SH-SY5Y (cell line): ENCODE data around the gene IL10RA.

ENCODE experiments used
- GATA2 ChIP-seq: IDR thresholded peaks from 2 replicates; pipeline ENCODE4 v1.6.1; 2011; ENCODE audit warnings: mild to moderate bottlenecking, low read depth, low read length
- GATA3 ChIP-seq: IDR thresholded peaks from 2 replicates; pipeline ENCODE4 v1.6.1; 2011; ENCODE audit warnings: low read depth, mild to moderate bottlenecking, low read length, moderate library complexity

DNA sequence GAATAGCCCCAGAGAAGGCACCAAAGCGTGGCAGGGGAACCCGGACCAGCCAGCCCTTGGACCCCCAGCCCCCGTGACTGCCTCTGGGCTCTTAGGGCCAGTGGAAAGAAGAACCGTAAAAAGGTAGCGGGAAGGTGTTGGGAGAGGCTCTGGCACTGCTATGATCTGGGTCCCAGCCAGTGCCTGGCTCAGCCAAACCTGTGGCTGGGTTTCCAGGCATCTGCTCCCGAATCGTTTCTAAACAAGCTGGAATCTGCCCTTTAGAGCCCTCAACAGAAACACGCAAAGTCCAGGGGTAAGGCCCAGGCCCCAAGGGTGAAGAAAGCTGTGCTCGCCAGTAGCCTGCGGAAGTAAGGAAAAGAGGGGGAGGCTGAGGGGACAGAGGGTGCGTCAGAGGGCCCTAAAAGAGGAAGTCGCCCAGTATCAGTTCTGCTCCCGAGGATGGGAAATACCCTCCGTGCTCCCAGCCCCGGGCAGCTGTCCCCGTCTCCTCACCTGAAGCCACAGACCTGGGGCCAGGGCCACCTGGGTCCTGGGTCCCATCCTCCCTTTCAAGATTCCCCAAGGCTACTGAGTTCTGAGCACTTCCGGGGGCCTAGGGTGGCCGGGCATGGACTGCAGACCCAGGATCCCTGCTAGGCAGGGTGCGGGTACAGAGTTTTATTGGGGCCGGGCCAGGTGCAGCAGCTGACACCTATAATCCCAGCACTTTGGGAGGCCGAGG, 24.7 kb downstream of the IL10RA start:
- TF ChIP-seq GATA3 (no peak), GATA2 (no peak)
